Neural progenitor cell (in vitro differentiated cells): ENCODE data around the gene PLEKHA5. TPM values are rescaled to one million over a fixed set of nuclear protein-coding genes. Genes with fewer than 3 reads are reported as not detected.

Source experiments
- DNase-seq: peaks from one replicate; pipeline ENCODE4 v3.0.0-alpha.2; 2016; ENCODE audit warnings: low spot score
- H2AFZ ChIP-seq: fragments of 200-600 bp; sonication (generic); replicated peaks from 2 replicates; pipeline ENCODE4 v1.6.1; 2016; ENCODE audit warnings: antibody characterized with exemption
- H3F3A ChIP-seq: fragments of 200-600 bp; sonication (generic); 2 replicates; pipeline ENCODE4 v1.6.1; 2016; ENCODE audit warnings: antibody characterized with exemption, low read depth
- H3K27ac ChIP-seq: fragments of 200-600 bp; sonication (generic); 2 replicates; pipeline ENCODE4 v1.5.1; 2016; ENCODE audit warnings: mild to moderate bottlenecking
- H3K27me3 ChIP-seq: fragments of 200-600 bp; sonication (generic); 2 replicates; pipeline ENCODE4 v1.6.1; 2016; ENCODE audit warnings: mild to moderate bottlenecking, moderate library complexity
- H3K36me3 ChIP-seq: fragments of 200-600 bp; sonication (generic); 2 replicates; pipeline ENCODE4 v1.5.1; 2016
- H3K4me1 ChIP-seq: fragments of 200-600 bp; sonication (generic); 2 replicates; pipeline ENCODE4 v1.6.1; 2016; ENCODE audit warnings: mixed run types
- H3K4me2 ChIP-seq: fragments of 200-600 bp; sonication (generic); 2 replicates; pipeline ENCODE4 v1.6.1; 2016
- H3K4me3 ChIP-seq: fragments of 200-600 bp; sonication (generic); 2 replicates; pipeline ENCODE4 v1.5.1; 2016
- H3K79me2 ChIP-seq: fragments of 200-600 bp; sonication (generic); 2 replicates; pipeline ENCODE4 v1.6.1; 2016; ENCODE audit warnings: low read depth
- H3K9ac ChIP-seq: fragments of 200-600 bp; sonication (generic); 2 replicates; pipeline ENCODE4 v1.6.1; 2016
- H3K9me3 ChIP-seq: fragments of 200-600 bp; sonication (generic); 2 replicates; pipeline ENCODE4 v1.5.1; 2016; ENCODE audit warnings: low read depth
- H4K20me1 ChIP-seq: fragments of 200-600 bp; sonication (generic); 2 replicates; pipeline ENCODE4 v1.6.1; 2016; ENCODE audit warnings: low read depth
- H3K27ac Mint-ChIP-seq: 3 replicates; pipeline ENCODE4 v1.8.0; 2021; ENCODE audit warnings: mixed read lengths
- H3K27me3 Mint-ChIP-seq: 2 replicates; pipeline ENCODE4 v1.8.0; 2022; ENCODE audit warnings: low read depth, mild to moderate bottlenecking, inconsistent platforms, moderate library complexity, mixed read lengths; ENCODE audit not compliant: insufficient read depth
- H3K36me3 Mint-ChIP-seq: 3 replicates; pipeline ENCODE4 v1.8.0; 2021; ENCODE audit warnings: mixed read lengths
- H3K4me1 Mint-ChIP-seq: 3 replicates; pipeline ENCODE4 v1.8.0; 2021; ENCODE audit warnings: mixed read lengths
- H3K4me3 Mint-ChIP-seq: 3 replicates; pipeline ENCODE4 v1.8.0; 2021; ENCODE audit warnings: mild to moderate bottlenecking, moderate library complexity, mixed read lengths
- H3K9me3 Mint-ChIP-seq: 3 replicates; pipeline ENCODE4 v1.8.0; 2020; ENCODE audit warnings: mixed read lengths
- CTCF ChIP-seq: fragments of 200-600 bp; sonication (generic); IDR thresholded peaks from 2 replicates; pipeline ENCODE4 v1.5.1; 2017; ENCODE audit warnings: antibody characterized with exemption, mild to moderate bottlenecking
- EZH2 ChIP-seq: fragments of 200-600 bp; sonication (generic); IDR thresholded peaks from 2 replicates; pipeline ENCODE4 v1.6.1; 2017; ENCODE audit warnings: antibody characterized with exemption, mild to moderate bottlenecking, moderate library complexity
- EZH2phosphoT487 ChIP-seq: fragments of 200-600 bp; sonication (generic); IDR thresholded peaks from 2 replicates; pipeline ENCODE4 v1.6.1; 2017; ENCODE audit warnings: antibody characterized with exemption
- total RNA-seq: library from RNA; depleted of rRNA; stranded (reverse); fragments of >200 nt; gene quantifications from 2 replicates; pipeline ENCODE4 v1.2.3, GENCODE V29; 2015; ENCODE audit warnings: low replicate concordance

PLEKHA5 gene
- total RNA-seq, 1 donor from 2014 or later = 86.7 TPM

- Histone ChIP-seq H3K79me2 (peaks cover 94% of the 10 kb centered on the region), H3K27ac (no peak overlapping the region), H3K4me2 (no peak overlapping the region), H3K36me3 (no peaks in the 10 kb centered on the region), H3K4me1 (peaks cover 16% of the 10 kb centered on the region), H3K27me3 (no peaks in the 10 kb centered on the region), H3K9me3 (no peaks in the 10 kb centered on the region), H3K9ac (no peak overlapping the region), H3F3A (no peaks in the 10 kb centered on the region), H2AFZ (no peak overlapping the region), H3K4me3 (no peak overlapping the region), H4K20me1 (peaks cover 18% of the 10 kb centered on the region)
- TF ChIP-seq EZH2 = no peak
- no peak for TF ChIP-seq EZH2phosphoT487
- no peak for TF ChIP-seq CTCF
- no peak for DNase-seq
- H3K4me1 Mint-ChIP-seq = no peaks in the 10 kb centered on the region
- H3K36me3 Mint-ChIP-seq = peaks cover 21% of the 10 kb centered on the region
- H3K9me3 Mint-ChIP-seq = peaks cover 8% of the 10 kb centered on the region
- H3K27ac Mint-ChIP-seq = no peak overlapping the region
- no peak overlapping the region for H3K4me3 Mint-ChIP-seq
- peaks cover 3% of the 10 kb centered on the region for H3K27me3 Mint-ChIP-seq
These were observed 84.5 kb downstream of the PLEKHA5 start for GRCh38 chr12:19214020-19214419.

GRCh38 chr12:19215115-19215514, 85.6 kb downstream of the PLEKHA5 start:
- H2AFZ ChIP-seq = no peak overlapping the region
- DNase-seq = no peak
- H3K9ac ChIP-seq = no peak overlapping the region
- no peaks in the 10 kb centered on the region for H3K36me3 ChIP-seq
- Mint-ChIP-seq H3K9me3 (peaks cover 6% of the 10 kb centered on the region), H3K36me3 (peaks cover 17% of the 10 kb centered on the region), H3K27ac (no peak overlapping the region), H3K4me1 (no peaks in the 10 kb centered on the region), H3K4me3 (no peak overlapping the region), H3K27me3 (peaks cover 3% of the 10 kb centered on the region)
- no peaks in the 10 kb centered on the region for H3F3A ChIP-seq
- no peak overlapping the region for H3K27ac ChIP-seq
- H3K4me2 ChIP-seq = no peak overlapping the region
- H3K9me3 ChIP-seq = no peaks in the 10 kb centered on the region
- TF ChIP-seq CTCF (no peak), EZH2 (no peak), EZH2phosphoT487 (no peak)
- peaks cover 18% of the 10 kb centered on the region for H4K20me1 ChIP-seq
- no peak overlapping the region for H3K4me3 ChIP-seq
- peaks cover 93% of the 10 kb centered on the region for H3K79me2 ChIP-seq
- H3K4me1 ChIP-seq = peaks cover 16% of the 10 kb centered on the region
- no peaks in the 10 kb centered on the region for H3K27me3 ChIP-seq

- Mint-ChIP-seq H3K4me3 (no peak overlapping the region), H3K27me3 (no peaks in the 10 kb centered on the region), H3K4me1 (no peaks in the 10 kb centered on the region), H3K27ac (no peak overlapping the region), H3K36me3 (peaks cover 23% of the 10 kb centered on the region), H3K9me3 (peaks cover 6% of the 10 kb centered on the region)
- peaks cover 7% of the 10 kb centered on the region for H3F3A ChIP-seq
- no peak for DNase-seq
- no peaks in the 10 kb centered on the region for H3K9me3 ChIP-seq
- no peak overlapping the region for H3K9ac ChIP-seq
- H3K27ac ChIP-seq = no peak overlapping the region
- H4K20me1 ChIP-seq = peaks cover 18% of the 10 kb centered on the region
- H3K4me3 ChIP-seq = no peak overlapping the region
- TF ChIP-seq EZH2 (no peak), CTCF (no peak), EZH2phosphoT487 (no peak)
- H3K36me3 ChIP-seq = no peaks in the 10 kb centered on the region
- peaks cover 97% of the 10 kb centered on the region for H3K79me2 ChIP-seq
- no peaks in the 10 kb centered on the region for H3K27me3 ChIP-seq
- H2AFZ ChIP-seq = no peak overlapping the region
- H3K4me2 ChIP-seq = no peak overlapping the region
- peaks cover 21% of the 10 kb centered on the region for H3K4me1 ChIP-seq
These were observed 87.9 kb downstream of the PLEKHA5 start for GRCh38 chr12:19217446-19217845.
